GM12872 (cell line): ENCODE measurements around the gene MIPOL1.

Experiments used
- CTCF ChIP-seq: IDR thresholded peaks from 3 replicates; pipeline ENCODE4 v1.5.1; 2011; ENCODE audit warnings: low read depth, mild to moderate bottlenecking, low read length, moderate library complexity; ENCODE audit not compliant: insufficient read depth

Gene MIPOL1

DNA sequence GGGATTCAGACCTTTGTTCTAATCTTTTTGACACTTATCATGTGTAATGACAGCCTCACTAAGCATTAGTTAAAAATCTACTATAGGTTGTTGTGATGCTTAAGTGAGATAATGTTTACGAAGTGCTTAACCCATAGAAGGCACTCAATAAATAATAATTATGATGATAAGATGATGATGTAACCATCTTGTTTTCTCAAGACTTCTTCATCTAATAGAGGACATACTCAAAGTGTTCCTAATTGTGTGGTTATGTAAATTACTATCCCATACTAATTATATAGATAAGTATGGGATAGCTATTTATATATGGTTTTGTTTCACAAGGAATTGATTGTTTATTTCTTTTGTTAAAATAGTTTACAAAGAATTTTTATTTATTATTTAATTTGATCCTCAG is 76.9 kb downstream of the MIPOL1 start:
- TF ChIP-seq CTCF, result no peak

- TF ChIP-seq CTCF, result no peak
These were observed 78.2 kb downstream of the MIPOL1 start for GRCh38 chr14:37275963-37276362.

DNA sequence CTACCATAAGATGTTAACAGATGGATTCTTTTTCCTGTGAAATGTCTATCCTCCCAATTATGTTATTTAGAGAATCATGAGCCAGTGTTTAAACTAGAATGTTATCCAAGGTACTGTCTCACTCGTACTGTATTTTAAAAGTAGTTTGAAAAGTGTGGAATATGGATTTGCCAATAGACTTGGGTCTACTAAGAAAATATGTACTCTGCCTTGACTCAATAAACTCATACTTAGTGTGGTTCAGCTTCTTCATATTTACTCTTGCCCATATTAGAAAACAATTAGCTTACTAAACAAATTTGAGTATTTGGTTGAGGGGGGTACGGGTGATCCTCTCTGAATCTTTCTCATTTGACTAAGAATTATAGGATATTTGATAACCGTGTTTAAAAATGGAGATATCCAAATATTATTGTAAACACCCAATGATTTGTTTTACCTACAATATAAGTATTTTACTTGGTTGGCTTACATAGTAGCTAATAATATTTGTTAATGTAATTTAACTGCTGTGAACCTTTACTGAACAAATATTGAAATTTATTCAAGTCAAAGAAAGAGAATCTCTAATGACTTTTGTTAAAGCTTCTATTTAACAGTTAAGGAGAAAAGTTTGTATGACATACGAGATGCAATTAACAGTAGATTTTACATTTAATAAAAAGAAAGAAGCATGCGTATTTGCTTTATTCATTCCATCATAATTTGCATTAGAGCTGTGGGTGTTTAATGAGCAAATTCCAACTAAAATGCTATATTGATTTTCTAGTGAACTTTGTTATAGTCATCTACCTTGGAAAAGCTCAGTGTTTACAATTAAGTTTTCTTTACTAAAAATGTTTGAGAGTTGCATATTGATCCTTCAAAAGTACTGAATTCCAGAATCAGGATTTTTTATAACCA is 81.2 kb downstream of the MIPOL1 start:
- no peak for TF ChIP-seq CTCF

GRCh38 chr14:37279818-37280217 is 82.1 kb downstream of the MIPOL1 start:
- TF ChIP-seq CTCF, result no peak

DNA sequence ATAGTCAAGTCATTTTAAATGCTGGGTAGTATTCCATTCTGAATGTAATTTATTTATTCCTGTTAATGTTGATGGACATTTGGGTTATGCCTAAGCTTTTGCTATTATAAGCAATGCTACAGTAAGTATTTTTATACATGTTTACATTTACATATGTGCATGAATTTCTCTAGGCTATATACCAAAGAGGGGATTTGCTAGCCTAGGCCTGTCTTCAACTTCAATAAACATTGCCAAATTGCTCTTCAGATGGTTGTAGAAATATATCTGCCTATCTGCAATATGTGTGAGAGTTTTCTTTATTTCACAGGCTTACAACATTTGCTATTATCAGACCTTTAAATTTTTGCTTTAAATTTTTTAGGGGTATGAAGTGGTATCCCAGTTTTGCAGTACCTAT is 87.0 kb downstream of the MIPOL1 start:
- TF ChIP-seq CTCF, result no peak

DNA sequence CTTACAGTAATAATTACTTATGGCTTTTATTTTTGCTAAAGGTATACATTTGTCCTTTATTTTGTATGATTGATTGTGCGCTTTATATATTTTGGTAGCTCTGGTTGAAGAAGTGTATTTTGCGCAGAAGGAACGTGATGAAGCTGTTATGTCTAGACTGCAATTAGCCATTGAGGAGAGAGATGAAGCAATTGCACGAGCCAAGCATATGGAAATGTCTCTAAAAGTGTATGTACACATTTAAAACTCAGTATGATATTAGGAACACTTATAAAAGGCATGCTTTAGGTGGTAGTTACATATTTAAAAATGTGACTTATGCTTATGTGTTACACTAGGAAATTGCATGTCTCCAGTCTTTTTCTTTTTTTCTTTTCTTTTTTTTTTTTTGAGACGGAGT is 87.5 kb downstream of the MIPOL1 start:
- TF ChIP-seq CTCF, result no peak

DNA sequence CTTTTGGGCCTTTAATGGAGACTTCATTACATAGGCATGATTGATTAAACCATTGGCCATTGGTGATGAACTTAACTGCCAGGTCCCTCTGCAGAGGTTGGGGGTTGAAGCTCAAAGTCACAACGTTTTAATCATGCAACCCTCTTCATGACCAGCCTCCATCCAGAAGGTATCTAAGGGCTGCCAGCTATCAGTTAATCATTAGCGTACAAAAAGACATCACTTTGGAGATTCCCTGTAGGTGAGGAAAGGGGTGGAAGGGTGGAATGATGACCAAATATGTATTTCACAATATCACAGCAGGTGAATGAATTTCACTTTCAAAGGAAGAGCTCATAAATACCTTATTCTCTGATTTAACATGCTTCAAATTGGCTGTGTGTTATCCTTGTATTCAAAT is 92.0 kb downstream of the MIPOL1 start:
- no peak for TF ChIP-seq CTCF
